Activated CD4-positive, alpha-beta T cell treated with anti-CD3 and anti-CD28 coated beads, Interleukin-2, Interleukin-6, amounts not matched to agents 100 ng/mL and 50 ng/mL, durations not matched to agents 16 hours and 8 hours (primary cell): ENCODE results near the gene BTBD7.
"Not testable (repeated sequence)": the region's sequence is repeated elsewhere in the genome, so short reads cannot be mapped to it uniquely, and the experiment has no call there.

ENCODE experiments used
- DNase-seq: peaks from one replicate; pipeline ENCODE4 v3.0.0-alpha.2; 2020

BTBD7 gene

GRCh38 chr14:93245764-93246420 lies 86.9 kb downstream of the BTBD7 start:
- DNase-seq: no peak

GRCh38 chr14:93240678-93241000 lies 92.2 kb downstream of the BTBD7 start:
- no peak for DNase-seq

GRCh38 chr14:93239869-93240677 lies 92.8 kb downstream of the BTBD7 start:
- peak; percentile 1 for DNase-seq

DNA sequence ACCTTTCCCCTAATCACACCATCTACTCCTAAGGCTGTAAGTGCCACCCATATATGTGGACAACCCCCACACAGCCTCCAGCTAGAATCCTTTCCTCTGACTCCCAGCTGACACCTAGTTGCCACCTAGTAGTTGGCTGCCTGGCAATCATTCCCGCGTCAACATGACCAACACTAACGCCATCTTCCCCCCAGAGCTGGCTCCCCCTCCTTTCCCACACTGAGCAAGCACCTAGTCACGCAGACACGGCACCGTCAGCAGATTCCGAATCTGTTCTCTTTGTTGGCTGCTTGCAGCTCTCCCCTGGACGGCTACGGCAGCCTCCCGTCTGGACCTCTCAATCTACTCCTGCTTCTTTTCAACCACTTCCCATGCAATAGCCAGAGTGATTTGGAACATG lies 98.0 kb downstream of the BTBD7 start:
- no peak for DNase-seq

- not testable (repeated sequence) for DNase-seq
These were observed 99.8 kb downstream of the BTBD7 start for GRCh38 chr14:93233078-93233477.

GRCh38 chr14:93232159-93232558 lies 100.7 kb downstream of the BTBD7 start:
- DNase-seq: no peak

DNA sequence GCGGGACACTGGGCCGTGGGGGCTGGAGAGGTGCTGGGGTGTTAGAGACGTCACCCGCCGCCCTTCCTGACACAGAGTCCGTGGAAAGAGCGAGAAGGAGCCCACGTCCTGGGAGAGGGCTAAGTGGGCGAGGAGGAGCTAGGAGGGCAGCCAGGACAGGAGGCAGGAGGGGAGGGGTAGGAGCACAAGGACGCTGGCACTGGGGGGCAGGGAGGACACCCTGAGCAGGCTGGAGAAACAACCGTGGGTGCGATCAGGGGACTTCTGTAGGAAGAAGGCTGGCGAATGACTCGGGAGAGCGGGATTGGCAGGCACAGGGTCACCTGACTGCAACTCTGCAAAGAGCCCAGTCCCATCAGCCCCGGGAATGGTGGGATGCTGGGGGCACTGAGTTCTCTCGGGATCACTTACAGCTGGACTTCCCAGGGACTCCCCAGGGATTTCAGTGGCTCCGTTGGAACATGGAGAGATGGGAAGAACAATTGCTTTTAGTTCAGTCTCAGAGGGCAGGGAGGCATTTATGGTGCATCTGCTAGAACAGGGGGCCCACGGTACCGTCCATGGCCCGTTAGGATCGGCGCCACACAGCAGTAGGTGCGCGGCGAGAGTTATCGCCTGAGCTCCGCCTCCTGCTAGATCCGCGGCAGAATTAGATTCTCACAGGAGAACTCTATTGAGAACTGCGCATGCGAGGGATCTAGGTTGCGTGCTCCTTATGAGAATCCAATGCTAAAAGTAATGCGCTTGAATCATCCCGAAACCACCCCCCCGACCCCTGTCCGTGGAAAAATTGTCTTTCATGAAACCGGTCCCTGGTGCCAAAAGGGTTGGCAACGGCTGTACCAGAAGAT lies 101.5 kb downstream of the BTBD7 start:
- DNase-seq: peak; percentile 6

- no peak for DNase-seq
These were observed 102.3 kb downstream of the BTBD7 start for GRCh38 chr14:93230539-93230938.

GRCh38 chr14:93228550-93228949 lies 104.3 kb downstream of the BTBD7 start:
- DNase-seq: no peak

GRCh38 chr14:93223565-93223964 lies 109.3 kb downstream of the BTBD7 start:
- no peak for DNase-seq

DNA sequence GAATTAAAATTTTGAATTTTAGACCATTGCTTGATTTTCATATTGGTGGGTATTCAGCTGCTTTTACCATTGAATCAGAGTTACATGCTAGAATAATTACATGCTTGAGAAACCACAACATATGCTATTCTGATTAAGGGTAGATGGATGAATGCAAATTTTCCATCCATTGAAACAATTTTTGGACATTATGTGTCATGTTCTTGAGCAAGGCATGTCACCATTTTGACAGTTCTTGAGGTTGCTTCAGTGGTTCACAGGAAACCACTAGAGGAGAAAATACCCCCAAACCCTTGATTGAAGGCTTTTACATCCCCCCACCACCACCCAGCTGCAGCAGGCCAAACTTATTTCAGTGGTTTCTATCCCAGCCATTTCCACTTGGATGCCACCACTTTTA lies 112.3 kb downstream of the BTBD7 start:
- DNase-seq: no peak

DNA sequence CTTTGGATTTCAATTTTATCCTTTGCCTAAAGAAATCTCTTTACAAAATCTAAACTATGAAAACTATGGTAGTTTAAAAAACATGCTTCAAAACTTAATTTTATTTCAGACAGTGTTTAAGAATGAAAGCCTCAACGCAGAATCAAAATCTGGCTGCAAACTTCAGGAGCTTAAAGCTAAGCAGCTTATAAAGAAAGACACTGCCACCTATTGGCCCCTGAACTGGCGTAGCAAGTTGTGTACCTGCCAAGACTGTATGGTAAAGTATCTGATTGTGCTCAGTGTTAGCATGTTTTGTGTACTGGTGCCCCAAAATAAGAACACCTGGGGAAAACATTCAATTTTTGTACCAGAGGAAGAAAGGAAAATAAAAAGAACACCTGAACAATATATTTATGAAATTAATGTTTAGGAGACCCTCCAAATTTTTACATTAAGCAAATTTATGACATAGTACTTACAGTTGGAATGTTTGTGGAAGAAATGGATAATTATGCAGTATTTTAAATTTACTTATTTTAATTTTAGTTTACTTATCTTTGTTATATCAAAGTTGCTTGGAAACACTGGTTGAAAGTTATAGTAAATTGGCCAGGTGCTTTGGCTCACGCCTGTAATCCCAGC lies 113.6 kb downstream of the BTBD7 start:
- DNase-seq: peak; percentile 53

- DNase-seq: no peak
These were observed 118.2 kb downstream of the BTBD7 start for GRCh38 chr14:93214598-93214997.

- DNase-seq: no peak
These were observed 120.4 kb downstream of the BTBD7 start for GRCh38 chr14:93212432-93212831.

DNA sequence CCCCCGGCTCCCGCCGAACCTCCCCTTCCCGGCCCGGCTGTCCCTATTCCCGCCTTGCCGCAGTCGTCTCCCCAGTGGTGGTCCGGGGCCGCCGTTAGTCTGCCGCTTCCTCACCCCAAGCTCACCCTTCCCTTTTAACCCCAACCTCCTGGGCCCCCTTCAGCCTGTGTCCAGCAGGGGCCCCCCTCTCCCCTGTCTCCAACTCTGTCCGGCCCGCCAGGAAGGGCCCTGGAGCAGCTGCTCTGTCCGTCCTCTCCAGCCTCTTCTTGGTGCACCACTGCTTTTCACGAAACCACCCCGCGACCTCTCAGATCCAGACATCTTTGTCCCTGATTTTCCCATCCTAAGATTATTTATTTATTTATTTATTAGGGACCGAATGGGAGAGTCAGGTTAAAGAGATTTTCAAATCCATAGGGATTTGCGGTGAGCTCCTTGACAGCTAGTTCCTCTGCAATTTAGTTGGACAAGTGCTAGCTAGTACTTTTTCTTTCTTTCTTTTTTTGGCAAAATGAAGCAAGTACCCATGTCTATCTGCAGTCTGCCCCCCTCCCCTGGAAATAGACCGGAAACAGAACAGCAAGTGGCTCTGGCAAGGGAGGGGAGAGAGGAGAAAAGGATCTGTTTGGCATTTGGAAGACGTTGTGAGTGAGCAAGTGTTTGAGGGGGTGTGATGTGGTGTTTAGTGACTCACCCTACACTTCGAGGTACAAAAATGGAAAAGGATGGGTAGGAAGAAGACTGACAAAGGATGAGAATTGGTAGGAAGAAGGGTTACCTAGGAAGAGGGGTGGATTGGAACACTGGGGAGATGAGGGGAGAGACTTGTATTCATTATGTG lies 125.1 kb downstream of the BTBD7 start:
- peak; percentile 49 for DNase-seq

DNA sequence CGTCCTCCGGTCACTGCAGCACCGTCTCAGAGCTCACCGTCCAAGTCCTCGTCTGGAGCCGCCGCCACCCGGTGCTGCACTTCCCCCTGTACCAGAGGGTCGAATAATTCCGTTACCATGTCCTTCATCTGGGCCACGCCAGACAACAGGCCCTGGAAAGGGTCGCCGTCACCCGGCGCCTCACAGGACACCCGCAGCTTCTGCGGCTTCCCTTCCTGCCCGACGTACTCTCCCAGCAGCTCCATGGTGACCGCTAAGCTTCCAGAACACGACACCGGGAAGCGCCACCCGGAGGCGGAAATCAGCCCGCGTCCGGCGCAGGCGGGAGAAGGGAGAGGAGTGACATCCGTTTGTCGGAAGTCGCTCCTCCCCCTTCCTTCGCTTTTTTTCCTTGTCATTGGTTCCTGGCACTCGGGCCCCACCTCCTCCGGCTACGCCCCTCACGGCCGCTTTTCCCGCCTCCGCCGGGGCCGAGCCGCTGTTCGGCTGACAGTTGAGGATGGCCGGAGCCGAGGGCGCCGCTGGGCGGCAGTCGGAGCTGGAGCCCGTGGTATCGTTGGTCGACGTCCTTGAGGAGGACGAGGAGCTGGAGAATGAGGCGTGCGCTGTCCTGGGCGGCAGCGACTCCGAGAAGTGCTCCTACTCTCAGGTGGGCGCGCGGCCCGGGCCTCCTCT lies 125.9 kb downstream of the BTBD7 start, which contains the start of the genes GON7 and UBR7:
Gene GON7 (minus strand): TSS at position 273 of the 675 bp plus-strand sequence. CDS start 28 bp downstream, at position 245.
Gene UBR7 (plus strand): TSS at position 464 of the 675 bp plus-strand sequence. CDS start 36 bp downstream, at position 500.
- peak; percentile 96 for DNase-seq

- DNase-seq: no peak
These were observed 131.6 kb downstream of the BTBD7 start for GRCh38 chr14:93201155-93201704.

DNA sequence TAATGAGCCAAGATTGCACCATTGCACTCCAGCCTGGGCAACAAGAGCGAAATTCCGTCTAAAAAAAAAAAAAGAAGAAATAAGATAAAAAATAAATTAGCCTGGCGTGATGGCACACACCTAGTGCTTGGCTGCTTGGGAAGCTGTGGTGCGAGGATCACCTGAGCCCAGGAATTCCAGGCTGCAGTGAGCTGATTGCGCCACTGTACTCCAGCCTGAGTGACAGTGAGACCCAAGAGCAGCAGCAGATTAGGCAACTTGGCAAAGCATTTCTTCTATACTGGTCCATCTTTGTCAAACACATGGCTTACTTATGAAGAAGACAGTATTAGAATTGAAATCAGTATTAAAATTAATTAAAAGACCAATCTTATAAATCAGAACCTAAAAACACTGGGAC lies 132.3 kb downstream of the BTBD7 start:
- DNase-seq: no peak

GRCh38 chr14:93199031-93199430 lies 133.8 kb downstream of the BTBD7 start:
- no peak for DNase-seq

- no peak for DNase-seq
These were observed 137.4 kb downstream of the BTBD7 start for GRCh38 chr14:93195316-93195999.
